Measurements from ENCODE around the gene OVCA2.

The OVCA2 gene

DNA sequence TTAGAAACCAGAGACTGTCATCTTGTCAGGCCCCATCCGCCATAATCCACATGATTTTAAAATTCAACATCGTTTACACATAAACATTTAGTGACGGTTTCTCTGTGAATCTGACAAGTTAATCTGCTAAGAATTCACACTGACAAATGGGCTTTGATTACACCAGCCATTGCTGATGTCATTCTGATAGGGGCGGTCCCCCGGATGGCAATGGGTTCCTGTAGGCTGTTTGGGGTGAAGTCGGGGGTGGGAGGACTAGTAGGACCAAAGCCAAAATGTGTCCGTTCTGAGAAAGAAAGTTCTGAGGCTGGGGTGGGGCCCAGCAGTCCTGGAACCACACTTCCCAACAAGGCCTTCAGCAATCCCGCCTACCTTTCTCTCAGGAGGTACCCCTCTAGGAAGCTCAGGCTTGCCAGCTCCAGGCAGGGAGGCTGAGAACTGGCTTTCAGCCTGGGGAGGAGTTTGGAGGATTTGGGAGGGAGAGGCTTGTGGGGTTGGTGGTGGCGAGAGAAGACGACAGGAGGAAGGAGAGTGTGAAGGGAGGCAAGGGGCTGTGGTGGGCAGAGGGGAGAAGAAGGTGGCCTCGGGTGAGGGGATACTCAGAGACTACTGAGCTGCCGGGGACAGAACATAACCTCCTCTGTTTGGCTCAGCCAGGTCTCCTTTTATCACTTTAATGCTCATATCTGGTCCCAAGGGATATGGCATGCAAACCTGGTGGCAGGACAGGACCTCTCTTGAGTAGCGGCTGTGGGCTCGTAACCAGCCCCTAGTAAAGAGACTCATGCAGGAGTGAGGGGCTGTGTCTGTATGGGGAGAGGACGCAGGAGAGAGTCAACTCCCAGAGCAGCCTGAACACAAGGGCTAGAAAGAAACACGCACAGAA lies 21.7 kb downstream of the OVCA2 start:
- H3K4me1 Mint-ChIP-seq, result peaks cover 81% of the 10 kb centered on the region
- peak overlapping the region in 2 of 3 experiments; percentile 1 to 15 for H3K4me3 Mint-ChIP-seq
- TF ChIP-seq, protein P1, sequence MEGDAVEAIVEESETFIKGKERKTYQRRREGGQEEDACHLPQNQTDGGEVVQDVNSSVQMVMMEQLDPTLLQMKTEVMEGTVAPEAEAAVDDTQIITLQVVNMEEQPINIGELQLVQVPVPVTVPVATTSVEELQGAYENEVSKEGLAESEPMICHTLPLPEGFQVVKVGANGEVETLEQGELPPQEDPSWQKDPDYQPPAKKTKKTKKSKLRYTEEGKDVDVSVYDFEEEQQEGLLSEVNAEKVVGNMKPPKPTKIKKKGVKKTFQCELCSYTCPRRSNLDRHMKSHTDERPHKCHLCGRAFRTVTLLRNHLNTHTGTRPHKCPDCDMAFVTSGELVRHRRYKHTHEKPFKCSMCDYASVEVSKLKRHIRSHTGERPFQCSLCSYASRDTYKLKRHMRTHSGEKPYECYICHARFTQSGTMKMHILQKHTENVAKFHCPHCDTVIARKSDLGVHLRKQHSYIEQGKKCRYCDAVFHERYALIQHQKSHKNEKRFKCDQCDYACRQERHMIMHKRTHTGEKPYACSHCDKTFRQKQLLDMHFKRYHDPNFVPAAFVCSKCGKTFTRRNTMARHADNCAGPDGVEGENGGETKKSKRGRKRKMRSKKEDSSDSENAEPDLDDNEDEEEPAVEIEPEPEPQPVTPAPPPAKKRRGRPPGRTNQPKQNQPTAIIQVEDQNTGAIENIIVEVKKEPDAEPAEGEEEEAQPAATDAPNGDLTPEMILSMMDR (IDR thresholded peaks at IDR 0.05; ENCODE audit: unreplicated experiment in 3 of 3), result no peak
- peaks cover 33% of the 10 kb centered on the region for H3K27me3 Mint-ChIP-seq (ENCODE audit: low read depth)
- H3K36me3 Mint-ChIP-seq (ENCODE audit: low read depth), result peaks cover 74% of the 10 kb centered on the region
- H3K27ac Mint-ChIP-seq, result peak overlapping the region; percentile 83 to 95 (median 93)
- no peaks in the 10 kb centered on the region for H3K9me3 Mint-ChIP-seq

DNA sequence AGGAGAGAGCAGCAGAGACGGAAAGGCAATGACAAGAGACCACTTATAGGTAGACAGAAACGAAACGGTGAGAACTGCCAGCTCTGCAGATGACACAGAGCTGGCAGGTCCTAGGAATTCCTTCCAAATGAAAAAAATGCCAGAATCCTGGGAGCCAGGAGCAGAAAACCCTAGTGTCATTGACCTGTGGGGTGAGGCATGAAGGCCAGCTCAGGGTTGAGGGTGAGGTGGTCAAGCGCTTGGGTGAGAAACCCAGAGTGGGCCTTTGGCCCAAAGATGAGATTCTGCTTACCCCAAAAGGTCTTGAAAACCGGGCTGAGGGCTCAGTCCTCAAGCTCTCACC lies 22.3 kb downstream of the OVCA2 start:
- peaks cover 33% of the 10 kb centered on the region for H3K27me3 Mint-ChIP-seq (ENCODE audit: low read depth)

DNA sequence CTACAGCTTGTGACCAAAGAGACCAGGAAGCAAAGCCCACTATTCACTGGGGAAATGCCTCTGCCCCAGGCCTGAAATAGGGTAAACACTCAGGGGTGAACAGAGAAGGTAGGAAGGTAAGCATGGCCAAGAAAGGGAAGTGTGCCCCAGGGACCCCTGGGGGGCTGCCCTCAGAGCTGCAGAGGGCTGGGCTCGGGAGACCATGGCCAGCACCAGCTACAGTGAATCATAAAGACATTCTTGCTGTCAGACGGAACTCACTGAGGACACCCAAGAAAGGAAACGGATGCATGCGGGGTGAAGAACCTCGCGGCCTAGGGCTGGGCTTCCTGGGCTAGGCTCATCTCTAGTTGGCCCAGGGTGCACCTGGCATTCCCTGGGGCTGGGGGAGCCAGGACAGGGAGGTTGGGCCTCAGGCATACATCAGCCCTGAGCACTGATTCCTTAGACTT lies 22.7 kb downstream of the OVCA2 start:
- peak overlapping the region; percentile 83 to 95 (median 93) for H3K27ac Mint-ChIP-seq
- H3K36me3 Mint-ChIP-seq (ENCODE audit: low read depth), result peaks cover 78% of the 10 kb centered on the region
- H3K4me1 Mint-ChIP-seq, result peaks cover 85% of the 10 kb centered on the region
- TF ChIP-seq, protein P1 (IDR thresholded peaks at IDR 0.05; ENCODE audit: unreplicated experiment in 3 of 3), result no peak
- peaks cover 29% of the 10 kb centered on the region for H3K27me3 Mint-ChIP-seq (ENCODE audit: low read depth)
- peak overlapping the region in 2 of 3 experiments; percentile 17 to 18 for H3K4me3 Mint-ChIP-seq
- no peaks in the 10 kb centered on the region for H3K9me3 Mint-ChIP-seq

More for the DNA sequence above, 22.3 kb downstream of the OVCA2 start:
- Mint-ChIP-seq H3K4me3 (peak overlapping the region in 1 of 3 experiments; percentile 1), H3K4me1 (peaks cover 87% of the 10 kb centered on the region), H3K9me3 (no peaks in the 10 kb centered on the region), H3K36me3 (ENCODE audit: low read depth) (peaks cover 80% of the 10 kb centered on the region), H3K27ac (peak overlapping the region; percentile 83 to 95 (median 93))
- TF ChIP-seq, protein P1 (IDR thresholded peaks at IDR 0.05; ENCODE audit: unreplicated experiment in 3 of 3), result no peak

DNA sequence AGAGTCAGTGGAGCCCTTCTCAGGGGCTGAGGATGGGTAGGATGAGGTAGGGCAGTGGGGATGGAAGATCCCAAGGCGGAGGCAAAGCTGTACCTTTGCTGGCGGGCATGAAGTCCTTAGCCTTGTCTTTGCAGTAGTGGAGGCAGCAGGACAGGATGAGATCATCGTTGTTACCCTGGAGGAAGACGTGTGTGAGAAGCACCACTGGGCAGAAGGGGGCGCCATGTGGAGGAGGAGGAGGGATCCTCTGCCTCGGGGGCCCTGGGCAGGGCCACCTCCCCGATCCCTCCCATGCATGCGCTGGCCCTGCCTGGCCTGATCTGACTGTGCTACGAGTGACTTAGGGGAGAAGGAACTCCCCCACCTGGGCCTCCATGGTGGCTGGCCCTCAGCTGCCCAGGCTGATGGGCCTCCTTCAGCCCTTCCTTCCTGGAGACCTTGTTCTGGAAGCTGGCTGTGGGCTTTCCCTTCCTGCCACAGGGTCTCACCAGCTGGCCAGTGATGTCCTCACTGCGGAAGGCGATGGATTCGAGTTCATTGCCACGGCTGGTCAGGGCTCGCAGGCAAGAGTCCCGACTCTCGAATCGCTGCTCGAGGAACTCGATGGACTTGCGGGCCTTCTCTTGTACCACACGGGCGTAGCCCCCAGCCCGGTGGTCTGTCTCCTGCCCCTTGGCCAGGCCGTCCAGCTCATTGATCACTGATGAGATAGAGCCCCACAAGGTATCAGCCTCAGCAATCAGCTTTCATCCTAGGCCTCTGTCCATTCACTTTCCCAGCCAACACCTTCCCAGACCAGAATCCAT lies 23.4 kb downstream of the OVCA2 start:
- Mint-ChIP-seq H3K27ac (peak overlapping the region; percentile 83 to 96 (median 93)), H3K27me3 (ENCODE audit: low read depth) (peaks cover 22% of the 10 kb centered on the region), H3K36me3 (ENCODE audit: low read depth) (peaks cover 78% of the 10 kb centered on the region), H3K4me3 (peak overlapping the region in 1 of 3 experiments; percentile 22), H3K9me3 (no peaks in the 10 kb centered on the region), H3K4me1 (peaks cover 86% of the 10 kb centered on the region)
- TF ChIP-seq, protein P1 (IDR thresholded peaks at IDR 0.05; ENCODE audit: unreplicated experiment in 3 of 3), result peak in 2 of 3 experiments; percentile 18 to 21

DNA sequence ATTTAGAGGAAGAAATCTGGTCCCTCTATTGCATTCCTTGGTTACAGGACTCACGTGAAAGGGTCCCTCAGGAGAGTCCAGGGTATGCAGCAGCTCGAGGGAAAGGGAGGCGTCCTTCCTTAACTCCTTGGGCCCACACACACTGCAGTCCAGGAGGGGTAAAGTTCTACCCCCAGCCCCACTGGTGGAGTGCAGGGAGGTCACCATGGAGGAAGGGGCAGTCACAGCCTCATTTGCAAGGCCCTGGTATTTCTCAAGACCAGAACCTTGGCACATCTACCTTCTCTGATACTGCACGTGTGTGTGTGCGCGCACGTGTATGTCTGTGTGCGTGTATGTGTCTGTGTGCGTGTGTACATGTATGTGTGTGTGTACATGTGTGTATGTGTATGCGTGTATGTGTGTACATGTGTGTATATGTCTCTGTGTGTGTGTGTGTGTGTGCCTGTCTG lies 24.2 kb downstream of the OVCA2 start:
- Mint-ChIP-seq H3K4me3 (peak overlapping the region in 2 of 3 experiments; percentile 11 to 56), H3K27me3 (ENCODE audit: low read depth) (peaks cover 15% of the 10 kb centered on the region), H3K9me3 (no peaks in the 10 kb centered on the region), H3K36me3 (ENCODE audit: low read depth) (peaks cover 74% of the 10 kb centered on the region), H3K27ac (peak overlapping the region; percentile 83 to 96 (median 93)), H3K4me1 (peaks cover 83% of the 10 kb centered on the region)
- TF ChIP-seq, protein P1 (IDR thresholded peaks at IDR 0.05; ENCODE audit: unreplicated experiment in 3 of 3), result no peak
